ENCODE measurements around the gene NRIP3.

DNA sequence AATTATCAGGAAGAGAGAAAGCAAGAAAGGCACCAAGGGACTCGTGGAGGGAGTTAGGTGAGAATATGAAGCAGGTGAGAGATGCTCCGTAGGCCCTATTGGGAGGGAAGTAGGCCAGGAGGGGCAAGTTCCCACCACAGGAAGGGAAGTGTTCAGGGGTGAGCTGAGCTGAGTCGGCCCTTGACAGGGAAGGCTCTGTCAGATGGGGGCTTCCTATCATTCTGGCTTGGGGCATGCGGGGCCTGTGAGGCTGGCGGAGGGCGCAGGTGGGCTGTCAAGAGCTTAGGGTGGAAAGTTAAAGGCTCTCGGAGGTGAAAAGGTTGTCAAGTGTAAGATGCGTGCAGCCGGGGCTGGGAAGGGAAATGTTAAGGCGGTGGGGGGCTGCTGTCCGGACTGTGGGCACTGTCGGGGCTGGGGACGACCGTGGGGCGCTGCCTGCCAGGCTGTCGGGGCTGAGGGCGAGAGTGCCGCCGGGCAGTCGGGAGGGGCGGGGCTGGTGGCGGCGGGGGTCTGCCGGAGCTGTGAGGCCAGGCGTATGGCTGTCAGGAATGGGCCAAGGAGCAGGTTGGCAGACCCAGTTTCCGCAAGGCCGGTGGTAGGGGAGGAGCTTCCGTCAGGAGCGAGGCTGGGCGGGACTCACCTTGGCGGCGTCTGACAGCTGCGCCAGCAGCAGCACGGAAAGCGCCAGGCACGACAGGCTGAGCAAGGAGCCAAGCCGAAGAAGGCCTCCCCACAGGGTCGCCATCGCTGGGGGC, 40.1 kb downstream of the NRIP3 start:
- TF ChIP-seq CTCF (IDR thresholded peaks at IDR 0.05) (no peak), POLR2A (IDR thresholded peaks at IDR 0.05) (no peak)

All from Peyer's patch (tissue), 4 donors.